Bronchial epithelial cell (primary cell): Measurements from ENCODE around the gene C14orf180. TPM values are rescaled to one million over a fixed set of nuclear protein-coding genes. Genes with fewer than 3 reads are reported as not detected.

Experiments
- DNase-seq: peaks from one replicate; pipeline ENCODE4 v3.0.0-alpha.2; 2010; ENCODE audit warnings: low read depth
- FAIRE-seq: peaks from 2 replicates; lab custom pipeline; 2011; peaks lifted over from hg19 to GRCh38; lab: Jason Lieb, UNC
- H3K27me3 ChIP-seq: 2 replicates; pipeline ENCODE4 v1.5.1; 2011; ENCODE audit warnings: low read length; ENCODE audit not compliant: control insufficient read depth, insufficient read depth
- H3K36me3 ChIP-seq: 2 replicates; pipeline ENCODE4 v1.5.1; 2011; ENCODE audit warnings: low read length; ENCODE audit not compliant: control insufficient read depth, insufficient read depth
- H3K4me3 ChIP-seq: 2 replicates; pipeline ENCODE4 v1.5.1; 2011; ENCODE audit warnings: mild to moderate bottlenecking, low read depth, low read length, control low read depth
- CTCF ChIP-seq: IDR thresholded peaks from 2 replicates; pipeline ENCODE4 v1.5.1; 2011; ENCODE audit warnings: mild to moderate bottlenecking, moderate library complexity, low read length, control low read depth, inconsistent platforms; ENCODE audit not compliant: insufficient read depth, severe bottlenecking
- total RNA-seq: library from RNA; depleted of rRNA; stranded (reverse); fragments of >200 nt; gene quantifications from 2 replicates; pipeline ENCODE4 v1.2.1, GENCODE V29; 2014

Gene C14orf180
- total RNA-seq, 1 donor from 2014 or later = not detected

GRCh38 chr14:104632781-104633180, 53.2 kb downstream of the C14orf180 start:
- DNase-seq = no peak
- no peak for TF ChIP-seq CTCF
- Histone ChIP-seq H3K36me3 (no peaks in the 10 kb centered on the region), H3K4me3 (no peak overlapping the region), H3K27me3 (no peaks in the 10 kb centered on the region)
- FAIRE-seq = no peak

- FAIRE-seq (no peak), DNase-seq (no peak)
- Histone ChIP-seq H3K27me3 (no peaks in the 10 kb centered on the region), H3K4me3 (no peak overlapping the region), H3K36me3 (no peaks in the 10 kb centered on the region)
- TF ChIP-seq CTCF = no peak
These were observed 53.9 kb downstream of the C14orf180 start for GRCh38 chr14:104633276-104634137.

- Histone ChIP-seq H3K36me3 (no peaks in the 10 kb centered on the region), H3K27me3 (no peaks in the 10 kb centered on the region), H3K4me3 (no peak overlapping the region)
- DNase-seq (no peak), FAIRE-seq (no peak)
- no peak for TF ChIP-seq CTCF
These were observed 54.7 kb downstream of the C14orf180 start for GRCh38 chr14:104634138-104634760.

- FAIRE-seq = no peak
- TF ChIP-seq CTCF = no peak
- no peak for DNase-seq
- Histone ChIP-seq H3K4me3 (no peak overlapping the region), H3K27me3 (no peaks in the 10 kb centered on the region), H3K36me3 (no peaks in the 10 kb centered on the region)
These were observed 55.5 kb downstream of the C14orf180 start for GRCh38 chr14:104634886-104635570.

- no peaks in the 10 kb centered on the region for H3K36me3 ChIP-seq
- H3K27me3 ChIP-seq = no peaks in the 10 kb centered on the region
- TF ChIP-seq CTCF = no peak
- DNase-seq = no peak
- H3K4me3 ChIP-seq = no peak overlapping the region
- no peak for FAIRE-seq
These were observed 56.2 kb downstream of the C14orf180 start for GRCh38 chr14:104635717-104636116.
